DND-41 (cell line): Measurements from ENCODE around the gene RSBN1L.

Source experiments
- EZH2 ChIP-seq: IDR thresholded peaks from 3 replicates; pipeline ENCODE4 v1.6.1; 2012; ENCODE audit warnings: borderline replicate concordance, low read depth, mild to moderate bottlenecking, moderate library complexity, low read length, inconsistent platforms; ENCODE audit not compliant: severe bottlenecking
- TF ChIP-seq, protein P1 (sequence below): IDR thresholded peaks from 2 replicates; pipeline ENCODE4 v1.5.1; 2012; ENCODE audit warnings: borderline replicate concordance, low read length, moderate library complexity, mild to moderate bottlenecking; ENCODE audit not compliant: poor library complexity, severe bottlenecking; ENCODE audit errors: extremely low read depth

GRCh38 chr7:77786018-77786417 lies 89.8 kb downstream of the RSBN1L start:
- TF ChIP-seq, protein P1, sequence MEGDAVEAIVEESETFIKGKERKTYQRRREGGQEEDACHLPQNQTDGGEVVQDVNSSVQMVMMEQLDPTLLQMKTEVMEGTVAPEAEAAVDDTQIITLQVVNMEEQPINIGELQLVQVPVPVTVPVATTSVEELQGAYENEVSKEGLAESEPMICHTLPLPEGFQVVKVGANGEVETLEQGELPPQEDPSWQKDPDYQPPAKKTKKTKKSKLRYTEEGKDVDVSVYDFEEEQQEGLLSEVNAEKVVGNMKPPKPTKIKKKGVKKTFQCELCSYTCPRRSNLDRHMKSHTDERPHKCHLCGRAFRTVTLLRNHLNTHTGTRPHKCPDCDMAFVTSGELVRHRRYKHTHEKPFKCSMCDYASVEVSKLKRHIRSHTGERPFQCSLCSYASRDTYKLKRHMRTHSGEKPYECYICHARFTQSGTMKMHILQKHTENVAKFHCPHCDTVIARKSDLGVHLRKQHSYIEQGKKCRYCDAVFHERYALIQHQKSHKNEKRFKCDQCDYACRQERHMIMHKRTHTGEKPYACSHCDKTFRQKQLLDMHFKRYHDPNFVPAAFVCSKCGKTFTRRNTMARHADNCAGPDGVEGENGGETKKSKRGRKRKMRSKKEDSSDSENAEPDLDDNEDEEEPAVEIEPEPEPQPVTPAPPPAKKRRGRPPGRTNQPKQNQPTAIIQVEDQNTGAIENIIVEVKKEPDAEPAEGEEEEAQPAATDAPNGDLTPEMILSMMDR, result no peak
- TF ChIP-seq EZH2, result no peak
